RWPE2 (cell line): Measurements from ENCODE around the gene TMOD1.

Experiments
- ATAC-seq: fragments of 200-7000 bp; cut with Tn5 transposase; 3 replicates; pipeline ENCODE4 v1.9.1; 2021; ENCODE audit warnings: low read depth
- DNase-seq: peaks from one replicate; pipeline ENCODE4 v3.0.0-alpha.2; 2020; ENCODE audit warnings: low spot score
- H3K27ac ChIP-seq: fragments of 450-650 bp; 2 replicates; pipeline ENCODE4 v1.5.1; 2017; ENCODE audit warnings: mild to moderate bottlenecking; ENCODE audit not compliant: poor library complexity, severe bottlenecking
- H3K27me3 ChIP-seq: fragments of 250-450 bp; sonication (Bioruptor Pico); 2 replicates; pipeline ENCODE4 v1.5.1; 2021; ENCODE audit warnings: mild to moderate bottlenecking, moderate library complexity; ENCODE audit not compliant: insufficient read depth, poor library complexity, severe bottlenecking
- H3K36me3 ChIP-seq: fragments of 250-450 bp; sonication (Bioruptor Pico); 2 replicates; pipeline ENCODE4 v1.5.1; 2020; ENCODE audit warnings: low read depth, mild to moderate bottlenecking, moderate library complexity
- H3K4me1 ChIP-seq: fragments of 250-450 bp; sonication (Bioruptor Pico); 2 replicates; pipeline ENCODE4 v1.5.1; 2021; ENCODE audit warnings: mild to moderate bottlenecking, moderate library complexity; ENCODE audit not compliant: insufficient read depth, poor library complexity, severe bottlenecking
- H3K4me3 ChIP-seq: fragments of 250-450 bp; sonication (Bioruptor Pico); 2 replicates; pipeline ENCODE4 v1.5.1; 2021; ENCODE audit warnings: mild to moderate bottlenecking, moderate library complexity; ENCODE audit not compliant: severe bottlenecking
- H3K9me3 ChIP-seq: fragments of 250-450 bp; sonication (Bioruptor Pico); 2 replicates; pipeline ENCODE4 v1.5.1; 2021; ENCODE audit warnings: mild to moderate bottlenecking, moderate library complexity; ENCODE audit not compliant: severe bottlenecking
- CTCF ChIP-seq: fragments of 450-650 bp; IDR thresholded peaks from one replicate; pipeline ENCODE4 v1.5.1; 2017; ENCODE audit warnings: mild to moderate bottlenecking, moderate library complexity; ENCODE audit not compliant: poor library complexity, severe bottlenecking

Gene TMOD1

GRCh38 chr9:97556036-97556720 is 54.7 kb downstream of the TMOD1 start:
- H3K9me3 ChIP-seq: no peaks in the 10 kb centered on the region
- H3K4me3 ChIP-seq: no peak overlapping the region
- TF ChIP-seq CTCF: no peak
- no peaks in the 10 kb centered on the region for H3K36me3 ChIP-seq
- ATAC-seq (no peak), DNase-seq (no peak)
- no peak overlapping the region for H3K27ac ChIP-seq
- H3K27me3 ChIP-seq: peaks cover 13% of the 10 kb centered on the region
- H3K4me1 ChIP-seq: no peaks in the 10 kb centered on the region

- TF ChIP-seq CTCF: no peak
- H3K27ac ChIP-seq: no peak overlapping the region
- peaks cover 13% of the 10 kb centered on the region for H3K27me3 ChIP-seq
- DNase-seq (no peak), ATAC-seq (no peak)
- H3K9me3 ChIP-seq: no peaks in the 10 kb centered on the region
- H3K4me3 ChIP-seq: no peak overlapping the region
- no peaks in the 10 kb centered on the region for H3K4me1 ChIP-seq
- H3K36me3 ChIP-seq: no peaks in the 10 kb centered on the region
Measured at GRCh38 chr9:97556721-97557605, 55.5 kb downstream of the TMOD1 start.

GRCh38 chr9:97557606-97558095 is 56.2 kb downstream of the TMOD1 start:
- no peak overlapping the region for H3K27ac ChIP-seq
- no peak for DNase-seq
- peaks cover 13% of the 10 kb centered on the region for H3K27me3 ChIP-seq

GRCh38 chr9:97558701-97559101 is 57.2 kb downstream of the TMOD1 start:
- ATAC-seq (no peak), DNase-seq (no peak)
- Histone ChIP-seq H3K27me3 (peaks cover 5% of the 10 kb centered on the region), H3K9me3 (no peaks in the 10 kb centered on the region), H3K4me3 (no peak overlapping the region), H3K4me1 (no peaks in the 10 kb centered on the region), H3K36me3 (no peaks in the 10 kb centered on the region), H3K27ac (no peak overlapping the region)
- no peak for TF ChIP-seq CTCF

More at GRCh38 chr9:97557606-97558095, 56.2 kb downstream of the TMOD1 start:
- TF ChIP-seq CTCF: no peak
- Histone ChIP-seq H3K9me3 (no peaks in the 10 kb centered on the region), H3K36me3 (no peaks in the 10 kb centered on the region), H3K4me1 (no peaks in the 10 kb centered on the region), H3K4me3 (no peak overlapping the region)
- ATAC-seq: no peak
